ENCODE results near the gene CD69. TPM values are rescaled to one million over a fixed set of nuclear protein-coding genes. Genes with fewer than 3 reads are reported as not detected.

The CD69 gene
- total RNA-seq, 1 experiment from 2014 or later = not detected

- Histone ChIP-seq H2BK12ac (ENCODE audit: insufficient read length, low read depth, low read length) (no peak overlapping the region), H2BK20ac (ENCODE audit: low read depth, low read length, poor library complexity, severe bottlenecking) (no peak overlapping the region), H3K14ac (ENCODE audit: insufficient read depth, low read length) (no peak overlapping the region), H4K5ac (ENCODE audit: insufficient read length, low read depth, low read length) (no peak overlapping the region), H3K23ac (ENCODE audit: insufficient read length, low read depth, low read length) (no peak overlapping the region), H4K20me1 (ENCODE audit: control insufficient read depth, insufficient read depth, insufficient read length) (no peaks in the 10 kb centered on the region), H2AFZ (ENCODE audit: low read length) (no peak overlapping the region), H3K79me1 (ENCODE audit: insufficient read depth, low read depth, low read length, poor library complexity, severe bottlenecking) (no peaks in the 10 kb centered on the region), H3K4ac (ENCODE audit: low read depth, low read length) (no peak overlapping the region), H3K23me2 (ENCODE audit: insufficient read length, low read depth, low read length, poor library complexity, severe bottlenecking) (no peaks in the 10 kb centered on the region), H3K9ac (ENCODE audit: extremely low read depth, insufficient read length, low read length) (no peak overlapping the region), H2BK120ac (ENCODE audit: low read depth, low read length, poor library complexity, severe bottlenecking) (no peak overlapping the region), H2BK5ac (ENCODE audit: insufficient read length, low read length) (no peak overlapping the region), H3K27ac (ENCODE audit: insufficient read length, low read depth, low read length) (no peak overlapping the region), H3K79me2 (ENCODE audit: insufficient read depth, low read length) (no peaks in the 10 kb centered on the region), H3T11ph (ENCODE audit: low read length) (no peak overlapping the region), H3K27me3 (ENCODE audit: insufficient read depth, low read length) (no peaks in the 10 kb centered on the region), H3K18ac (ENCODE audit: insufficient read length, low read depth, low read length) (no peak overlapping the region), H3K4me1 (ENCODE audit: insufficient read depth, low read length) (no peaks in the 10 kb centered on the region), H3K9me3 (ENCODE audit: control insufficient read depth, low read depth, low read length) (no peaks in the 10 kb centered on the region), H2AK5ac (ENCODE audit: insufficient read length, low read length) (no peak overlapping the region), H4K8ac (replicated peaks; ENCODE audit: insufficient read length, low read depth, low read length) (no peak overlapping the region), H4K91ac (ENCODE audit: insufficient read length, low read depth, low read length) (no peak overlapping the region), H3K56ac (ENCODE audit: insufficient read length, low read depth, low read length) (no peak overlapping the region), H3K4me2 (ENCODE audit: insufficient read depth, insufficient read length, low read length) (no peak overlapping the region), H2BK15ac (ENCODE audit: low read depth, low read length) (no peak overlapping the region)
- no peaks in the 10 kb centered on the region for H3K36me3 Mint-ChIP-seq (ENCODE audit: insufficient read depth in 1 of 3, low read depth in 3 of 3)
- no peak overlapping the region for H3K27ac Mint-ChIP-seq
- no CpG with 5 or more reads among the region's 1 CpG for WGBS (ENCODE audit: extremely low coverage, insufficient read length, low lambda C conversion rate)
- H3K27me3 Mint-ChIP-seq (ENCODE audit: low read depth) = no peaks in the 10 kb centered on the region
- DNase-seq = no peak
- H3K4me1 Mint-ChIP-seq = no peaks in the 10 kb centered on the region
- H3K4me3 Mint-ChIP-seq = no peak overlapping the region
- no peak for TF ChIP-seq CTCF (conservative IDR thresholded peaks at IDR 0.05)
- no peaks in the 10 kb centered on the region for H3K9me3 Mint-ChIP-seq
These were observed 32.9 kb downstream of the CD69 start for GRCh38 chr12:9727813-9728212.

Measured in H9 (cell line).